ENCODE data around the gene MAST4.

GRCh38 chr5:66958201-66958979 is 362.2 kb downstream of the MAST4 start:
- TF ChIP-seq POLR2A (IDR thresholded peaks at IDR 0.05) (no peak), CTCF (IDR thresholded peaks at IDR 0.05) (no peak)

Data from tibial nerve (tissue), 3 donors.